Erythroblast (primary cell): Measurements from ENCODE around the gene MOGAT1.

Source experiments
- GATA1 ChIP-seq: IDR thresholded peaks from 2 replicates; pipeline ENCODE4 v1.6.1; 2011; ENCODE audit warnings: low read depth, mild to moderate bottlenecking, control low read depth, low read length, moderate library complexity
- POLR2A ChIP-seq: IDR thresholded peaks from 2 replicates; pipeline ENCODE4 v1.6.1; 2011; ENCODE audit warnings: mild to moderate bottlenecking, low read length

GRCh38 chr2:222622910-222623309, 48.5 kb upstream of the MOGAT1 start:
- TF ChIP-seq POLR2A (no peak), GATA1 (no peak)
